HEK293 (cell line): ENCODE measurements around the gene TGFBRAP1.

Experiments
- CTCF ChIA-PET: fragments of 350-600 bp; formaldehyde crosslinking; extraction: SDS; loops from one replicate; lab custom pipeline; 2021; ENCODE audit warnings: antibody characterized with exemption; lab: Yijun Ruan, JAX
- POLR2A ChIA-PET: fragments of 300-600 bp; formaldehyde crosslinking; extraction: SDS; loops from one replicate; lab custom pipeline; 2020; ENCODE audit warnings: antibody characterized with exemption, inconsistent platforms; lab: Yijun Ruan, JAX
- H3K27ac ChIP-seq: fragments of 200-500 bp; sonication (Bioruptor generic); 2 replicates; pipeline ENCODE4 v1.5.1; 2014; ENCODE audit warnings: low read depth, low read length, control low read depth, inconsistent platforms; ENCODE audit errors: extremely low read depth
- H3K36me3 ChIP-seq, 2 experiments: fragments of 200-500 bp in 1 of 2; sonication (Bioruptor generic) in 1 of 2; 1 replicate in 1 of 2; 2 replicates in 1 of 2; pipeline ENCODE4 v1.5.1; 2014 to 2017; ENCODE audit warnings: inconsistent platforms in 2 of 2, low read length in 2 of 2; ENCODE audit not compliant: control insufficient read depth in 2 of 2, insufficient read depth in 1 of 2
- H3K4me1 ChIP-seq: fragments of 200-500 bp; sonication (Bioruptor generic); 2 replicates; pipeline ENCODE4 v1.5.1; 2014; ENCODE audit warnings: mild to moderate bottlenecking, low read length, inconsistent platforms; ENCODE audit not compliant: control insufficient read depth, insufficient read depth
- H3K4me3 ChIP-seq: 2 replicates; pipeline ENCODE4 v1.5.1; 2011; ENCODE audit warnings: low read depth, mild to moderate bottlenecking, control low read depth, low read length, moderate library complexity
- H3K9me3 ChIP-seq: fragments of 200-500 bp; sonication (Bioruptor generic); 2 replicates; pipeline ENCODE4 v1.5.1; 2014; ENCODE audit warnings: low read depth, low read length, inconsistent platforms; ENCODE audit not compliant: control insufficient read depth, insufficient read depth
- GLIS1 ChIP-seq: fragments of 450-650 bp; formaldehyde crosslinking; IDR thresholded peaks from 2 replicates; pipeline ENCODE4 v1.5.1; 2016; ENCODE audit warnings: missing biosample characterization, missing genetic modification characterization
- KLF1 ChIP-seq: fragments of 450-650 bp; formaldehyde crosslinking; IDR thresholded peaks from 2 replicates; pipeline ENCODE4 v1.5.1; 2016; ENCODE audit warnings: missing biosample characterization, missing genetic modification characterization
- KLF16 ChIP-seq: fragments of 450-650 bp; formaldehyde crosslinking; IDR thresholded peaks from 2 replicates; pipeline ENCODE4 v1.5.1; 2017; ENCODE audit warnings: missing biosample characterization, missing genetic modification characterization
- KLF9 ChIP-seq: fragments of 450-650 bp; formaldehyde crosslinking; IDR thresholded peaks from 2 replicates; pipeline ENCODE4 v1.5.1; 2016; ENCODE audit warnings: missing biosample characterization, missing genetic modification characterization, low read depth
- SP2 ChIP-seq: fragments of 450-650 bp; formaldehyde crosslinking; IDR thresholded peaks from 2 replicates; pipeline ENCODE4 v1.5.1; 2016; ENCODE audit warnings: missing biosample characterization, missing genetic modification characterization
- YY1 ChIP-seq: fragments of 450-650 bp; formaldehyde crosslinking; IDR thresholded peaks from 2 replicates; pipeline ENCODE4 v1.5.1; 2018; ENCODE audit warnings: missing biosample characterization, missing genetic modification characterization
- ZBTB11 ChIP-seq: fragments of 450-650 bp; formaldehyde crosslinking; conservative IDR thresholded peaks from 2 replicates; pipeline ENCODE4 v1.5.1; 2016; ENCODE audit warnings: low read depth, missing biosample characterization, missing genetic modification characterization
- ZBTB26 ChIP-seq: fragments of 450-650 bp; formaldehyde crosslinking; optimal IDR thresholded peaks from 2 replicates; pipeline ENCODE3; 2016; ENCODE audit warnings: missing biosample characterization, mild to moderate bottlenecking, missing genetic modification characterization
- ZNF114 ChIP-seq: fragments of 450-650 bp; formaldehyde crosslinking; IDR thresholded peaks from 2 replicates; pipeline ENCODE4 v1.5.0; 2017; ENCODE audit warnings: missing biosample characterization, missing genetic modification characterization
- ZNF16 ChIP-seq: fragments of 450-650 bp; formaldehyde crosslinking; IDR thresholded peaks from 2 replicates; pipeline ENCODE4 v1.5.1; 2016; ENCODE audit warnings: low read depth, missing biosample characterization, missing genetic modification characterization
- ZNF175 ChIP-seq: fragments of 450-650 bp; formaldehyde crosslinking; IDR thresholded peaks from 2 replicates; pipeline ENCODE4 v1.5.1; 2016; ENCODE audit warnings: missing biosample characterization, missing genetic modification characterization
- ZNF24 ChIP-seq: fragments of 450-650 bp; formaldehyde crosslinking; IDR thresholded peaks from 2 replicates; pipeline ENCODE4 v1.5.1; 2016; ENCODE audit warnings: missing biosample characterization, missing genetic modification characterization
- ZNF248 ChIP-seq: fragments of 450-650 bp; formaldehyde crosslinking; IDR thresholded peaks from 2 replicates; pipeline ENCODE4 v1.5.1; 2017; ENCODE audit warnings: missing biosample characterization, missing genetic modification characterization
- ZNF274 ChIP-seq, 2 experiments: fragments of 200-500 bp in 1 of 2; fragments of 450-650 bp in 1 of 2; sonication (Bioruptor generic) in 1 of 2; formaldehyde crosslinking in 1 of 2; IDR thresholded peaks; 2 replicates each; pipeline versions ENCODE4 v1.5.1 to v1.6.1; 2014 to 2016; ENCODE audit warnings: borderline replicate concordance in 1 of 2, inconsistent platforms in 1 of 2, low read length in 1 of 2, missing biosample characterization in 1 of 2, missing genetic modification characterization in 1 of 2
- ZNF335 ChIP-seq: fragments of 450-650 bp; formaldehyde crosslinking; conservative IDR thresholded peaks from 2 replicates; pipeline ENCODE4 v1.5.1; 2016; ENCODE audit warnings: missing biosample characterization, missing genetic modification characterization
- ZNF521 ChIP-seq: fragments of 450-650 bp; formaldehyde crosslinking; IDR thresholded peaks from 2 replicates; pipeline ENCODE4 v1.5.1; 2017; ENCODE audit warnings: missing biosample characterization, mild to moderate bottlenecking, missing genetic modification characterization
- ZNF529 ChIP-seq: fragments of 450-650 bp; formaldehyde crosslinking; IDR thresholded peaks from 2 replicates; pipeline ENCODE4 v1.5.1; 2017; ENCODE audit warnings: missing genetic modification characterization, missing biosample characterization; ENCODE audit not compliant: insufficient replicate concordance
- ZNF558 ChIP-seq: fragments of 450-650 bp; formaldehyde crosslinking; IDR thresholded peaks from 2 replicates; pipeline ENCODE4 v1.5.1; 2016; ENCODE audit warnings: missing biosample characterization, missing genetic modification characterization
- ZNF670 ChIP-seq: fragments of 450-650 bp; formaldehyde crosslinking; IDR thresholded peaks from 2 replicates; pipeline ENCODE4 v1.5.1; 2016; ENCODE audit warnings: missing biosample characterization, missing genetic modification characterization, low read depth
- ZSCAN16 ChIP-seq: fragments of 450-650 bp; formaldehyde crosslinking; IDR thresholded peaks from 2 replicates; pipeline ENCODE4 v1.5.1; 2016; ENCODE audit warnings: missing biosample characterization, missing genetic modification characterization
- TF ChIP-seq, protein P1 (sequence below): fragments of 450-650 bp; formaldehyde crosslinking; IDR thresholded peaks from 2 replicates; pipeline ENCODE4 v1.5.1; 2017; ENCODE audit warnings: missing biosample characterization, missing genetic modification characterization
- TF ChIP-seq, protein P2 (sequence below): fragments of 450-650 bp; formaldehyde crosslinking; IDR thresholded peaks from 2 replicates; pipeline ENCODE4 v1.5.1; 2016; ENCODE audit warnings: missing biosample characterization, missing genetic modification characterization, borderline replicate concordance

TGFBRAP1 gene

GRCh38 chr2:105377871-105378270 lies 48.3 kb upstream of the TGFBRAP1 start:
- POLR2A ChIA-PET, result no interaction called here
- H3K4me1 ChIP-seq, result no peaks in the 10 kb centered on the region
- CTCF ChIA-PET, result no interaction called here
- peaks cover 8 to 68% of the 10 kb centered on the region in 2 experiments for H3K36me3 ChIP-seq
- TF ChIP-seq YY1 (tag by site-specific recombination) (no peak), KLF9 (tag by site-specific recombination) (no peak), ZNF114 (tag by site-specific recombination) (no peak), ZNF16 (tag by site-specific recombination) (no peak), ZNF670 (tag by site-specific recombination) (no peak), ZNF248 (no peak), ZNF24 (tag by site-specific recombination) (no peak), ZNF274 (IDR thresholded peaks at IDR 0.05; ENCODE audit: low read length) (no peak), ZNF274 (tag by site-specific recombination; IDR thresholded peaks at IDR 0.05; ENCODE audit: borderline replicate concordance) (no peak), ZNF175 (no peak), ZNF335 (tag by site-specific recombination) (no peak), ZNF529 (tag by site-specific recombination) (no peak)
- H3K9me3 ChIP-seq, result no peaks in the 10 kb centered on the region
- no peak overlapping the region for H3K4me3 ChIP-seq
- H3K27ac ChIP-seq, result no peak overlapping the region

DNA sequence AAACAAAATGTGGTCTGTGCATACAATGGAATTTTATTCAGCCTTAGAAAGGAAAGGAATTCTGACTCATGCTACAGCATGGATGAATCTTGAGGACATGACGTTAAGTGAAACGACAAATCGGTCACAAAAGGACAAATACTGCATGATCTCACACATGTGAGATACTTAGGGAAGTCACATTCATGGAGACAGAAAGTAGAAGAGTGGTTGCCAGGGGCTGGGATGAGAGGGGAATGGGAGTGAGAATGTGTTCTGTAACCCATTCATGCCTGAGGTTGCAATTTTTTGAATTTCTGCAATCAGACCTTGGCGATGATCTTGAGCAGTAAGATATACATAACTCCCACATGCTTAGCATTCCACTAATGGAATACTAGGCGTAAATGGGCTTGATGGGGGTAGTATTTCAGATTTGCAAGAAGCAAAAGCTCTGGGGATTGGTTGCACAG lies 47.3 kb upstream of the TGFBRAP1 start:
- Histone ChIP-seq H3K9me3 (no peaks in the 10 kb centered on the region), H3K27ac (no peak overlapping the region), H3K4me3 (no peak overlapping the region), H3K4me1 (no peaks in the 10 kb centered on the region), H3K36me3 (peaks cover 8 to 64% of the 10 kb centered on the region in 2 experiments)
- TF ChIP-seq KLF16 (tag by site-specific recombination) (no peak), ZNF558 (tag by site-specific recombination) (no peak), ZSCAN16 (tag by site-specific recombination) (no peak), KLF1 (tag by site-specific recombination) (no peak), ZNF521 (tag by site-specific recombination) (no peak), SP2 (no peak)
- TF ChIP-seq, protein P1, sequence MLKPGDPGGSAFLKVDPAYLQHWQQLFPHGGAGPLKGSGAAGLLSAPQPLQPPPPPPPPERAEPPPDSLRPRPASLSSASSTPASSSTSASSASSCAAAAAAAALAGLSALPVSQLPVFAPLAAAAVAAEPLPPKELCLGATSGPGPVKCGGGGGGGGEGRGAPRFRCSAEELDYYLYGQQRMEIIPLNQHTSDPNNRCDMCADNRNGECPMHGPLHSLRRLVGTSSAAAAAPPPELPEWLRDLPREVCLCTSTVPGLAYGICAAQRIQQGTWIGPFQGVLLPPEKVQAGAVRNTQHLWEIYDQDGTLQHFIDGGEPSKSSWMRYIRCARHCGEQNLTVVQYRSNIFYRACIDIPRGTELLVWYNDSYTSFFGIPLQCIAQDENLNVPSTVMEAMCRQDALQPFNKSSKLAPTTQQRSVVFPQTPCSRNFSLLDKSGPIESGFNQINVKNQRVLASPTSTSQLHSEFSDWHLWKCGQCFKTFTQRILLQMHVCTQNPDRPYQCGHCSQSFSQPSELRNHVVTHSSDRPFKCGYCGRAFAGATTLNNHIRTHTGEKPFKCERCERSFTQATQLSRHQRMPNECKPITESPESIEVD (tag by site-specific recombination), result no peak
- POLR2A ChIA-PET, result no interaction called here
- CTCF ChIA-PET, result no interaction called here

DNA sequence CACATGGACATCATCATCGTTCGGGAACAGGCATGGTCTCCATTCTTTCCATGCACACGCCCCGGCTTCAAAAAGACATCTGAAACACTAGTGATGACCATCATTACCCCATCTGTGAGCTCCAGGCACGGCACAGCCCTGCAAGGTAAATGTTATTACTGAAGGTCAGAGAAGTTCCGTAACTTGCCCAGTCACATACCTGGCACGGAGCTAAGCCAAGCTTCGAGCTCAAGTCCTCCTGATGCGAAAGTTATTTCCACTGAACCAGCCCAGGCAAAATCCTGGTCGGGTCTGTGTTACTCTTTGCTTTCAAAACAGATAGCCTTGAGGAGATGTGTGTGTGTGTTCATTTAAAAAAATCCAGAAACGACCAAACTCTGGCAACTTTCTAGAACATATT lies 46.5 kb upstream of the TGFBRAP1 start:
- CTCF ChIA-PET, result interaction anchor here (1.0 to 1.1 kb wide), 2 partner anchors 14 to 28 kb away, joined by 3 to 4 read pairs; no protein-coding TSS in a partner anchor

More for the DNA sequence above, 46.5 kb upstream of the TGFBRAP1 start:
- H3K9me3 ChIP-seq, result no peaks in the 10 kb centered on the region
- POLR2A ChIA-PET, result no interaction called here
- no peak overlapping the region for H3K4me3 ChIP-seq
- no peak for TF ChIP-seq ZBTB26
- TF ChIP-seq, protein P2, sequence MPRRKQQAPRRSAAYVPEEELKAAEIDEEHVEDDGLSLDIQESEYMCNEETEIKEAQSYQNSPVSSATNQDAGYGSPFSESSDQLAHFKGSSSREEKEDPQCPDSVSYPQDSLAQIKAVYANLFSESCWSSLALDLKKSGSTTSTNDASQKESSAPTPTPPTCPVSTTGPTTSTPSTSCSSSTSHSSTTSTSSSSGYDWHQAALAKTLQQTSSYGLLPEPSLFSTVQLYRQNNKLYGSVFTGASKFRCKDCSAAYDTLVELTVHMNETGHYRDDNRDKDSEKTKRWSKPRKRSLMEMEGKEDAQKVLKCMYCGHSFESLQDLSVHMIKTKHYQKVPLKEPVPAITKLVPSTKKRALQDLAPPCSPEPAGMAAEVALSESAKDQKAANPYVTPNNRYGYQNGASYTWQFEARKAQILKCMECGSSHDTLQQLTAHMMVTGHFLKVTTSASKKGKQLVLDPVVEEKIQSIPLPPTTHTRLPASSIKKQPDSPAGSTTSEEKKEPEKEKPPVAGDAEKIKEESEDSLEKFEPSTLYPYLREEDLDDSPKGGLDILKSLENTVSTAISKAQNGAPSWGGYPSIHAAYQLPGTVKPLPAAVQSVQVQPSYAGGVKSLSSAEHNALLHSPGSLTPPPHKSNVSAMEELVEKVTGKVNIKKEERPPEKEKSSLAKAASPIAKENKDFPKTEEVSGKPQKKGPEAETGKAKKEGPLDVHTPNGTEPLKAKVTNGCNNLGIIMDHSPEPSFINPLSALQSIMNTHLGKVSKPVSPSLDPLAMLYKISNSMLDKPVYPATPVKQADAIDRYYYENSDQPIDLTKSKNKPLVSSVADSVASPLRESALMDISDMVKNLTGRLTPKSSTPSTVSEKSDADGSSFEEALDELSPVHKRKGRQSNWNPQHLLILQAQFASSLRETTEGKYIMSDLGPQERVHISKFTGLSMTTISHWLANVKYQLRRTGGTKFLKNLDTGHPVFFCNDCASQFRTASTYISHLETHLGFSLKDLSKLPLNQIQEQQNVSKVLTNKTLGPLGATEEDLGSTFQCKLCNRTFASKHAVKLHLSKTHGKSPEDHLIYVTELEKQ (tag by site-specific recombination), result no peak
- TF ChIP-seq GLIS1 (tag by site-specific recombination), result no peak
- no peak for TF ChIP-seq ZBTB11 (tag by site-specific recombination)
- peaks cover 8 to 65% of the 10 kb centered on the region in 2 experiments for H3K36me3 ChIP-seq
- H3K27ac ChIP-seq, result no peak overlapping the region
- H3K4me1 ChIP-seq, result no peaks in the 10 kb centered on the region
